HFF-Myc (cell line): Measurements from ENCODE around the gene PPP1R14B.

ENCODE experiments used
- DNase-seq: peaks from one replicate; pipeline ENCODE4 v3.0.0-alpha.2; 2011; ENCODE audit warnings: low read depth; ENCODE audit errors: extremely low read depth
- H3K4me3 ChIP-seq: replicated peaks from 2 replicates; pipeline ENCODE4 v1.5.1; 2011; ENCODE audit warnings: low read depth, mild to moderate bottlenecking, control low read depth, low read length
- CTCF ChIP-seq: IDR thresholded peaks from 2 replicates; pipeline ENCODE4 v1.5.1; 2012; ENCODE audit warnings: mild to moderate bottlenecking, low read depth, low read length, control low read depth; ENCODE audit errors: missing control alignments

PPP1R14B gene

GRCh38 chr11:64278576-64279190, 31.9 kb upstream of the PPP1R14B start:
- TF ChIP-seq CTCF: no peak
- no peak for DNase-seq
- no peak overlapping the region for H3K4me3 ChIP-seq

- no peak overlapping the region for H3K4me3 ChIP-seq
- DNase-seq: no peak
Observed at GRCh38 chr11:64276653-64277431, 30.1 kb upstream of the PPP1R14B start.

GRCh38 chr11:64275841-64276240, 29.1 kb upstream of the PPP1R14B start:
- DNase-seq: no peak
- TF ChIP-seq CTCF: no peak
- H3K4me3 ChIP-seq: no peak overlapping the region

More at GRCh38 chr11:64276653-64277431, 30.1 kb upstream of the PPP1R14B start:
- no peak for TF ChIP-seq CTCF

- TF ChIP-seq CTCF: no peak
- DNase-seq: no peak
- H3K4me3 ChIP-seq: no peak overlapping the region
Observed at GRCh38 chr11:64275031-64275800, 28.5 kb upstream of the PPP1R14B start.

GRCh38 chr11:64269540-64270220, 22.9 kb upstream of the PPP1R14B start:
- H3K4me3 ChIP-seq: peak overlapping the region; percentile 69
- peak; percentile 100 for DNase-seq
- TF ChIP-seq CTCF: no peak

GRCh38 chr11:64268893-64269539, 22.3 kb upstream of the PPP1R14B start:
- no peak for TF ChIP-seq CTCF
- peak overlapping the region; percentile 69 for H3K4me3 ChIP-seq
- DNase-seq: no peak
